B cell (primary cell): ENCODE data around the gene SART1.

Experiments used
- EZH2 ChIP-seq: IDR thresholded peaks from 2 replicates; pipeline ENCODE4 v1.6.1; 2012; ENCODE audit warnings: borderline replicate concordance, low read depth, mild to moderate bottlenecking, moderate library complexity, low read length; ENCODE audit not compliant: insufficient read depth, poor library complexity, severe bottlenecking
- TF ChIP-seq, protein P1 (sequence below): fragments of 200-600 bp; IDR thresholded peaks from one replicate; pipeline ENCODE4 v1.8.0; 2022; ENCODE audit warnings: antibody characterized with exemption, mild to moderate bottlenecking

DNA sequence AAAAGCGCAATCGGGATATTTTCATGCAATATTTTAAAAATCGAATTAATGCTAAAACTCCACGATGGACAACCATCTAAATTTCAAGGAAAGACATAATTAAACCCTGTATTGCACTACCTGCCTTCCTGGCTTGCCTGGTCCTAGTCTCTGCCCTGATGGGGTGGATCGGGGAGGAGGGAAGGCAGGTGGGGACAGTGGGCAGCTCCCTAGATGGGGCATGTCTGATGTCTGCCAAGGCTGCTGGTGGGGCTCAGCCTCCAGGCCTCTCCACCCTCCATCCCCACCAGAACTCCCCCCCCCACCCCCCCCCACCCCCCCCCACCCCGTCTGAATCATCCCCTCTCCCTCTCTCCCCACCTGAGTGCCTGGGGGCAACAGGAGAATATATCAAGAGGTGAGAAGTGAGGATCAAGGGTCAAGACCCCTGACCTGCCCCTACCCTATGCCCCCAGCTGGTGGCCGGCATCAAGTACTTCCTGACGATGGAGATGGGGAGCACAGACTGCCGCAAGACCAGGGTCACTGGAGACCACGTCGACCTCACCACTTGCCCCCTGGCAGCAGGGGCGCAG, 50.9 kb downstream of the SART1 start:
- TF ChIP-seq, protein P1, sequence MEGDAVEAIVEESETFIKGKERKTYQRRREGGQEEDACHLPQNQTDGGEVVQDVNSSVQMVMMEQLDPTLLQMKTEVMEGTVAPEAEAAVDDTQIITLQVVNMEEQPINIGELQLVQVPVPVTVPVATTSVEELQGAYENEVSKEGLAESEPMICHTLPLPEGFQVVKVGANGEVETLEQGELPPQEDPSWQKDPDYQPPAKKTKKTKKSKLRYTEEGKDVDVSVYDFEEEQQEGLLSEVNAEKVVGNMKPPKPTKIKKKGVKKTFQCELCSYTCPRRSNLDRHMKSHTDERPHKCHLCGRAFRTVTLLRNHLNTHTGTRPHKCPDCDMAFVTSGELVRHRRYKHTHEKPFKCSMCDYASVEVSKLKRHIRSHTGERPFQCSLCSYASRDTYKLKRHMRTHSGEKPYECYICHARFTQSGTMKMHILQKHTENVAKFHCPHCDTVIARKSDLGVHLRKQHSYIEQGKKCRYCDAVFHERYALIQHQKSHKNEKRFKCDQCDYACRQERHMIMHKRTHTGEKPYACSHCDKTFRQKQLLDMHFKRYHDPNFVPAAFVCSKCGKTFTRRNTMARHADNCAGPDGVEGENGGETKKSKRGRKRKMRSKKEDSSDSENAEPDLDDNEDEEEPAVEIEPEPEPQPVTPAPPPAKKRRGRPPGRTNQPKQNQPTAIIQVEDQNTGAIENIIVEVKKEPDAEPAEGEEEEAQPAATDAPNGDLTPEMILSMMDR: no peak
- TF ChIP-seq EZH2: no peak
